ENCODE measurements around the gene MRPS6. TPM values are rescaled to one million over a fixed set of nuclear protein-coding genes. Genes with fewer than 3 reads are reported as not detected.

MRPS6 gene
- total RNA-seq, 1 experiment from 2014 or later, result 43.5 TPM

- Mint-ChIP-seq H3K27ac (ENCODE audit: unreplicated experiment) (peak overlapping the region; percentile 27), H3K4me1 (ENCODE audit: low read depth, unreplicated experiment) (peaks cover 29% of the 10 kb centered on the region), H3K36me3 (ENCODE audit: insufficient read depth, unreplicated experiment) (peaks cover 44% of the 10 kb centered on the region), H3K4me3 (ENCODE audit: low read depth, unreplicated experiment) (no peak overlapping the region), H3K9me3 (ENCODE audit: low read depth, unreplicated experiment) (no peaks in the 10 kb centered on the region), H3K27me3 (ENCODE audit: unreplicated experiment) (no peaks in the 10 kb centered on the region)
- no peak for TF ChIP-seq CTCF (IDR thresholded peaks at IDR 0.05; ENCODE audit: unreplicated experiment)
- intact Hi-C loops (cut with micrococcal nuclease; ENCODE audit: unreplicated experiment), result loop anchor here (5.0 kb wide), 1 partner anchor 155 kb away; no protein-coding TSS in a partner anchor
- BruUV-seq (replicated peaks), result no TSS peak
- CTCF ChIA-PET, result no interaction called here
- no peak for DNase-seq
Measured at GRCh38 chr21:34076835-34077234, 3.5 kb downstream of the MRPS6 start.

- Mint-ChIP-seq H3K27me3 (ENCODE audit: unreplicated experiment) (no peaks in the 10 kb centered on the region), H3K27ac (ENCODE audit: unreplicated experiment) (no peak overlapping the region), H3K4me1 (ENCODE audit: low read depth, unreplicated experiment) (peaks cover 29% of the 10 kb centered on the region), H3K9me3 (ENCODE audit: low read depth, unreplicated experiment) (no peaks in the 10 kb centered on the region), H3K36me3 (ENCODE audit: insufficient read depth, unreplicated experiment) (peaks cover 35% of the 10 kb centered on the region), H3K4me3 (ENCODE audit: low read depth, unreplicated experiment) (no peak overlapping the region)
- no peak for DNase-seq
- intact Hi-C loops (cut with micrococcal nuclease; ENCODE audit: unreplicated experiment), result loop anchor here (5.0 kb wide), 1 partner anchor 156 kb away; no protein-coding TSS in a partner anchor
- CTCF ChIA-PET, result no interaction called here
- no peak for TF ChIP-seq CTCF (IDR thresholded peaks at IDR 0.05; ENCODE audit: unreplicated experiment)
- BruUV-seq (replicated peaks), result no TSS peak
Measured at GRCh38 chr21:34077888-34078287, 4.5 kb downstream of the MRPS6 start.

- peaks cover 26% of the 10 kb centered on the region for H3K36me3 Mint-ChIP-seq (ENCODE audit: insufficient read depth, unreplicated experiment)
- H3K27me3 Mint-ChIP-seq (ENCODE audit: unreplicated experiment), result no peaks in the 10 kb centered on the region
- H3K4me1 Mint-ChIP-seq (ENCODE audit: low read depth, unreplicated experiment), result peaks cover 34% of the 10 kb centered on the region
- no peak overlapping the region for H3K27ac Mint-ChIP-seq (ENCODE audit: unreplicated experiment)
- BruUV-seq (replicated peaks), result no TSS peak
- H3K4me3 Mint-ChIP-seq (ENCODE audit: low read depth, unreplicated experiment), result no peak overlapping the region
- intact Hi-C loops (cut with micrococcal nuclease; ENCODE audit: unreplicated experiment), result loop anchor here (5.0 kb wide), 1 partner anchor 157 kb away; no protein-coding TSS in a partner anchor
- TF ChIP-seq CTCF (IDR thresholded peaks at IDR 0.05; ENCODE audit: unreplicated experiment), result no peak
- no peaks in the 10 kb centered on the region for H3K9me3 Mint-ChIP-seq (ENCODE audit: low read depth, unreplicated experiment)
- DNase-seq, result no peak
- CTCF ChIA-PET, result no interaction called here
Measured at GRCh38 chr21:34078915-34079314, 5.5 kb downstream of the MRPS6 start.

GRCh38 chr21:34080710-34081109, 7.3 kb downstream of the MRPS6 start:
- TF ChIP-seq CTCF (IDR thresholded peaks at IDR 0.05; ENCODE audit: unreplicated experiment), result no peak
- no peak overlapping the region for H3K4me3 Mint-ChIP-seq (ENCODE audit: low read depth, unreplicated experiment)
- CTCF ChIA-PET, result no interaction called here
- intact Hi-C loops (cut with micrococcal nuclease; ENCODE audit: unreplicated experiment), result no loop called here
- no peaks in the 10 kb centered on the region for H3K9me3 Mint-ChIP-seq (ENCODE audit: low read depth, unreplicated experiment)
- no peaks in the 10 kb centered on the region for H3K27me3 Mint-ChIP-seq (ENCODE audit: unreplicated experiment)
- H3K36me3 Mint-ChIP-seq (ENCODE audit: insufficient read depth, unreplicated experiment), result peaks cover 11% of the 10 kb centered on the region
- H3K4me1 Mint-ChIP-seq (ENCODE audit: low read depth, unreplicated experiment), result peaks cover 24% of the 10 kb centered on the region
- BruUV-seq (replicated peaks), result no TSS peak
- no peak overlapping the region for H3K27ac Mint-ChIP-seq (ENCODE audit: unreplicated experiment)
- DNase-seq, result no peak

All from Calu3 (cell line).